CD4-positive, alpha-beta memory T cell (primary cell): ENCODE results near the gene SUPT4H1. TPM values are rescaled to one million over a fixed set of nuclear protein-coding genes. Genes with fewer than 3 reads are reported as not detected.
A peak's percentile ranks its signal among the peaks of the same experiment; 100 is the strongest.

Source experiments
- CTCF ChIA-PET: fragments of 350-600 bp; sonication (Branson Sonifier 250); formaldehyde crosslinking; loops from one replicate; lab custom pipeline; 2021; ENCODE audit warnings: inconsistent platforms; ENCODE audit not compliant: partially characterized antibody; lab: Charles Lee
- POLR2A ChIA-PET: fragments of 350-600 bp; sonication (Branson Sonifier 250); formaldehyde crosslinking; loops from one replicate; lab custom pipeline; 2021; ENCODE audit not compliant: partially characterized antibody; lab: Charles Lee
- DNase-seq, 5 donors: peaks; one replicate each; pipeline versions ENCODE4 v3.0.0 to v3.0.0-alpha.2; 2020 to 2022; ENCODE audit warnings: mixed read lengths in 1 of 5
- H3K27ac ChIP-seq: one replicate; pipeline ENCODE4 v1.7.0; 2013; ENCODE audit warnings: low read depth, low read length
- H3K27me3 ChIP-seq: 2 replicates; pipeline ENCODE4 v1.7.0; 2013; ENCODE audit warnings: mild to moderate bottlenecking, low read length, moderate library complexity; ENCODE audit not compliant: insufficient read depth
- H3K36me3 ChIP-seq: 2 replicates; pipeline ENCODE4 v1.7.0; 2013; ENCODE audit warnings: mild to moderate bottlenecking, low read length, moderate library complexity; ENCODE audit not compliant: insufficient read depth
- H3K4me1 ChIP-seq: 2 replicates; pipeline ENCODE4 v1.7.0; 2013; ENCODE audit warnings: mild to moderate bottlenecking, low read length, moderate library complexity; ENCODE audit not compliant: insufficient read depth
- H3K4me3 ChIP-seq, 2 donors: one replicate each; pipeline ENCODE4 v1.7.0; 2013; ENCODE audit warnings: low read length in 2 of 2, mild to moderate bottlenecking in 1 of 2
- H3K9me3 ChIP-seq, 2 donors: one replicate each; pipeline ENCODE4 v1.7.0; 2013; ENCODE audit warnings: low read length in 2 of 2, control low read depth in 1 of 2; ENCODE audit not compliant: control insufficient read depth in 1 of 2
- H3K27ac Mint-ChIP-seq, 7 donors: one replicate each; pipeline ENCODE4 v1.8.0; 2020 to 2021; ENCODE audit warnings: mixed read lengths in 7 of 7, mild to moderate bottlenecking in 6 of 7, inconsistent platforms in 3 of 7, moderate library complexity in 3 of 7
- H3K27me3 Mint-ChIP-seq, 2 donors: one replicate each; pipeline ENCODE4 v1.8.0; 2020 to 2021; ENCODE audit warnings: mixed read lengths in 2 of 2
- H3K36me3 Mint-ChIP-seq, 2 donors: one replicate each; pipeline ENCODE4 v1.8.0; 2020 to 2021; ENCODE audit warnings: mixed read lengths in 2 of 2, inconsistent platforms in 1 of 2, mild to moderate bottlenecking in 1 of 2
- H3K4me1 Mint-ChIP-seq, 4 donors: one replicate each; pipeline ENCODE4 v1.8.0; 2020 to 2021; ENCODE audit warnings: mixed read lengths in 4 of 4, mild to moderate bottlenecking in 1 of 4
- H3K4me3 Mint-ChIP-seq, 8 donors: one replicate each; pipeline ENCODE4 v1.8.0; 2020 to 2021; ENCODE audit warnings: mixed read lengths in 8 of 8, mild to moderate bottlenecking in 7 of 8, moderate library complexity in 6 of 8, inconsistent platforms in 3 of 8
- H3K9me3 Mint-ChIP-seq, 8 donors: one replicate each; pipeline ENCODE4 v1.8.0; 2020 to 2021; ENCODE audit warnings: mixed read lengths in 8 of 8, mild to moderate bottlenecking in 5 of 8, inconsistent platforms in 3 of 8, moderate library complexity in 1 of 8
- intact Hi-C: fragments of 100-400 bp; cut with micrococcal nuclease; formaldehyde crosslinking; loops from one replicate; pipeline ENCODE4 v1.15.1; 2023
- polyA plus RNA-seq, 2 donors: library from polyadenylated mRNA; unstranded; fragments of 300-500 nt; fragmentation: Illumina TruSeq; gene quantifications; one replicate each; pipeline ENCODE4 v1.2.3, GENCODE V29; 2021
- total RNA-seq, 2 experiments: library from RNA; stranded (reverse); gene quantifications; one replicate each; pipeline ENCODE4 v1.2.3, GENCODE V29; 2021

SUPT4H1 gene
- total and polyA plus RNA-seq, 4 experiments from 2014 or later: 61.4 to 120 (median 84.8) TPM

DNA sequence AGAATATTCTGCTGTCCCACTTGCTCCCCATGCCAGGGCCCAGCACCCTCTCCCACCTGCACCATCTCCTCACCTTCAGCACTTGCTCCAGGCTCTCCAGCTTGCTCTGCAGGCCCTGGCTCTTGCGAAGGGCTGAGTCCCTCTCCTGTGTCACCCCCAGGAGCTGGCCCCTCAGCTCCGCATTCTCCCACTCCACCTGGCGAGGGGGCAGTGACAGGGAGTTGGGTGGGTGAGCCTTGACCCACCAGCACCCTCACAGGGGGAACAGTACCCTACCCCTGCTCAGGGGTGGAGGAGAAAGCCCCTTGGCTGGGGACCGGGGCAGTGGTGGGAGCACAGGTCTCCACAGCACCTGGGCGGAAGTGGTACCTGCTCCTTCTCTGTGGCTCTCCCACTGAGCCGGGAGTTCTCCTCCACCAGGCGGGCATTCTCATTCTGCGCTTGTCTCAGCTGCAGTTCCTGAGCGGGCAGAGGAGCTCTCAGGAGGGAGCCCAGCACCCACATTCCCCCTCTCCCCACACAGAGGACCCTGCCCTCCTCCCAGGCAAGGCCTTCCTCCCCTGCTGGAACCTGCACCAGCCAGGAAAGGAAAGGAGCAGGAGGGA lies 29.3 kb downstream of the SUPT4H1 start:
- Histone ChIP-seq H3K9me3 (no peaks in the 10 kb centered on the region), H3K27me3 (no peaks in the 10 kb centered on the region), H3K4me3 (no peak overlapping the region), H3K36me3 (no peaks in the 10 kb centered on the region), H3K27ac (no peak overlapping the region), H3K4me1 (peaks cover 27% of the 10 kb centered on the region)
- peak overlapping the region in 2 of 7 donors; percentile 50 to 70 for H3K27ac Mint-ChIP-seq
- ChIA-PET POLR2A (interaction anchor here (34.1 kb wide), 1 partner anchor 21 kb away, joined by 3924 read pairs; the partner anchor contains the start of gene SUPT4H1), CTCF (interaction anchor here (1.6 to 10.9 kb wide), 3 partner anchors 19 to 95 kb away, joined by 5 to 510 read pairs (median 11); partner anchors contain the start of gene RNF43)
- H3K4me1 Mint-ChIP-seq: peaks cover 10 to 49% (median 21%) of the 10 kb centered on the region in 4 donors
- intact Hi-C loops: no loop called here
- H3K9me3 Mint-ChIP-seq: no peaks in the 10 kb centered on the region
- H3K4me3 Mint-ChIP-seq: no peak overlapping the region
- DNase-seq: peak in 1 of 5 donors; percentile 19
- H3K36me3 Mint-ChIP-seq: peaks cover 3 to 10% of the 10 kb centered on the region in 2 donors
- no peaks in the 10 kb centered on the region for H3K27me3 Mint-ChIP-seq

DNA sequence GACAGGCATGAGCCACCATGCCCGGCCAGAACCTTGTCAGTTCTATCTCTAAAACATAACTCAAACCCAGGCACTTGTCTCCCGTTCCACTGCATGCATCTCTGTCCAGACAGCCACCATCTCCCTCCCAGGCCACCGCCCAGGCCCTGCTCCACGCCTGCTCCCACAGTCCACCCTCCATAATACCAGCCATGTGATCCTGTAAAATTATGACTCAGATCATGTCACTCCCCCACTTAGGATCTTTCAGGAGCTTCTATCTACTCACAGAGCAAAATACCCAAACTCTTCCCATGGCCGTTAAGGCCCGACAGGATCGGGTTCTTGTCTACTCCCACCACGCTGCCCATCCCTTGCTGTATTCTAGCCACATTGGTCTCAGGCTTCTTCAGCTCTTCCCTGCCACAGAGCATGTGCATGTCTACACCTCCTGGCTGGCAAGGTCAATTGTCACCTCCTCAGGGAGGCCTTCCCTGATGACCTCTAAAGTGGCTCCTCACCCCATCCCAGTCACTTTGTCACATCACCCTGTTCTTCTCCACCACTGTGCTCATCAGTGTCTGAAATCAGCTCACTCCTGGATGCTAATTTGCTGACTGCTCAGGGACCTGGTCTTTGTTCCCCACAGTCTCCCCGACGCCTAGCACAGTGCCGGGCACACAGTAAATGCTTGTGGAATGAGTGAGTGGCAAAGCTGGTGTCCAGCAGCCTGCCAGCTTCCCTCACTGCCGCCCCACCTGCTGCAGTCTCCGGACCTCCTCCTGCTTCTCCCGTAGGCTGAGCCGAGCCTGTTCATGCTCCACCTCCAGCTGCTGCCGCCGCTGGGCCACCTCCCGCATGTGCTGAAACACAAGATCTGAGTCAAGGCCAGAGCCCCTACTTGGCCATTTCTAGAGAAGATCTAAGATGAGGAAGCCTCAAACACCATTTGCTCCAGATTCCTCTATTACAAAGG lies 30.2 kb downstream of the SUPT4H1 start:
- H3K27me3 ChIP-seq: no peaks in the 10 kb centered on the region

DNA sequence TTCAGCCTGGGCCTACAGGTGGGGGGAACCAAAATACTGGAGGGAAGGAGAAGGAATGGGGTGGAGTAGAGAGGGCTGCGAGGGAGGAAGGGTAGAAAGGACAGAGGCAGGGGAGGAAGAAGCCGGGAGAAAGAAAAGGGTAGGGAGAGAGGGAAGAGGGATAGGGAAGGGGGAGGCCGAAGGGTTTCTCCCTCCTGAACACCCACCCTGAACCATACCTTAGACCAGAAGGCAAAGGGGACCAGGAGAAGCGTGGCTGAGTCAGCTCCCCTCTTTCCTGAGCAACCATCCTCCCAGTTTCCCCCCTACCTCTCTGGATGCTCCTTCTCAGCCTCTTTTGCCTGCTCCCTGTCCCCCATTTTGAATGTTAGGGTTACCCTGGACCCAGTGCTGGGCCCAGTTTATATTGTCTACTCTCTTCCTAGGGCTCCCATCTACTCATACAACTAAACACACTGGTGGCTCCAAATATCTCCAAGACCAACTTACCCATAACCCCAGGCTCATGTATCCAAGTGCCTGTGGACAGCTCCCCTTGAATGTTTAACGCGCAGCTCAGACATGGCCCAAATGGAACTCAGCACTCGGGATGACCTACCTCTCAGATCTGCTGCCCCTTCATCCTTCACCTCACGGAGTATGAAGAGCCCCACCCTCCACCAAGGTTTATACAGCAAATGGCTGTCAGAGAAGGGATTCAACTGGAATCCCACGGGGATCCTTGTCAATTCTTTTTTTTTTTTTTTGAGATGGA lies 31.3 kb downstream of the SUPT4H1 start:
- Histone ChIP-seq H3K27ac (no peak overlapping the region), H3K36me3 (no peaks in the 10 kb centered on the region), H3K4me3 (no peak overlapping the region), H3K9me3 (no peaks in the 10 kb centered on the region), H3K4me1 (peaks cover 18% of the 10 kb centered on the region), H3K27me3 (no peaks in the 10 kb centered on the region)
- Mint-ChIP-seq H3K27ac (peak overlapping the region in 4 of 7 donors; percentile 18 to 36 (median 26)), H3K9me3 (no peaks in the 10 kb centered on the region), H3K4me1 (peaks cover 8 to 38% (median 14%) of the 10 kb centered on the region in 4 donors), H3K4me3 (peak overlapping the region in 1 of 8 donors; percentile 10), H3K27me3 (no peaks in the 10 kb centered on the region), H3K36me3 (peaks cover 3 to 10% of the 10 kb centered on the region in 2 donors)
- ChIA-PET POLR2A (interaction anchor here (6.3 to 34.1 kb wide), 2 partner anchors 6 to 23 kb away, joined by 178 to 3924 read pairs; partner anchors contain the start of genes SUPT4H1 and TSPOAP1), CTCF (interaction anchor here (5.5 to 10.9 kb wide), 2 partner anchors 21 to 98 kb away, joined by 171 to 510 read pairs; partner anchors contain the start of gene RNF43)
- DNase-seq: no peak
- intact Hi-C loops: no loop called here

More for the DNA sequence above, 30.2 kb downstream of the SUPT4H1 start:
- Mint-ChIP-seq H3K27ac (peak overlapping the region in 6 of 7 donors; percentile 50 to 80 (median 66)), H3K4me3 (no peak overlapping the region), H3K36me3 (peaks cover 3 to 10% of the 10 kb centered on the region in 2 donors), H3K4me1 (peaks cover 13 to 47% (median 20%) of the 10 kb centered on the region in 4 donors), H3K27me3 (no peaks in the 10 kb centered on the region), H3K9me3 (no peaks in the 10 kb centered on the region)
- ChIA-PET CTCF (interaction anchor here (1.6 to 10.9 kb wide), 3 partner anchors 18 to 95 kb away, joined by 5 to 510 read pairs (median 11); partner anchors contain the start of gene RNF43), POLR2A (interaction anchor here (34.1 kb wide), 1 partner anchor 22 kb away, joined by 3924 read pairs; the partner anchor contains the start of gene SUPT4H1)
- Histone ChIP-seq H3K4me1 (peaks cover 24% of the 10 kb centered on the region), H3K9me3 (no peaks in the 10 kb centered on the region), H3K4me3 (no peak overlapping the region), H3K36me3 (no peaks in the 10 kb centered on the region), H3K27ac (no peak overlapping the region)
- intact Hi-C loops: no loop called here
- DNase-seq: peak in 1 of 5 donors; percentile 20

DNA sequence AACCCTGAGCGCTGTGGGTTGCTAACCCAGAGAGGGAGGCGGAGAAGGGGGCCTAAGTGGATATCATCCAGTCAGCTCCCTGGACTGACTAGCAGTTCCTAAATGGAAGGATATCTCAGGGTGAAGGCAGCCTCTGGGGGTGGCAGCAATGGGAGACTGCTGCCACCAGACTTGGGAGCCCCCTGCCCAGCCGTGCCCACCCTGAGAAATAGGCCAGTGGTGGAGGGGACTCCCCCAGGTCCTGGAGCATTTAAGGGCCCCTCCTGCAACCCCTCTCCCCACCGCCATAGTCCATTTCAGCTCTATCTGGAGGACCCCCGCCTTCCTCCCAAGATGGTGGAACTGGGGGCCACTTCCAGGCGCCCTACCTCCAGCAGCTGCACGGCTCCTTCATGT lies 31.8 kb downstream of the SUPT4H1 start:
- H3K27me3 Mint-ChIP-seq: no peaks in the 10 kb centered on the region
- no peaks in the 10 kb centered on the region for H3K27me3 ChIP-seq
- H3K4me3 Mint-ChIP-seq: no peak overlapping the region
- no peak overlapping the region for H3K4me3 ChIP-seq
- peaks cover 8 to 37% (median 14%) of the 10 kb centered on the region in 4 donors for H3K4me1 Mint-ChIP-seq
- H3K27ac ChIP-seq: no peak overlapping the region
- H3K36me3 ChIP-seq: no peaks in the 10 kb centered on the region
- intact Hi-C loops: no loop called here
- ChIA-PET CTCF (interaction anchor here (5.5 to 10.9 kb wide), 2 partner anchors 21 to 98 kb away, joined by 171 to 510 read pairs; partner anchors contain the start of gene RNF43), POLR2A (interaction anchor here (6.3 to 34.1 kb wide), 2 partner anchors 7 to 24 kb away, joined by 178 to 3924 read pairs; partner anchors contain the start of genes SUPT4H1 and TSPOAP1)
- no peaks in the 10 kb centered on the region for H3K9me3 Mint-ChIP-seq
- H3K36me3 Mint-ChIP-seq: peaks cover 7 to 10% of the 10 kb centered on the region in 2 donors
- H3K9me3 ChIP-seq: no peaks in the 10 kb centered on the region
- H3K27ac Mint-ChIP-seq: peak overlapping the region in 5 of 7 donors; percentile 35 to 88 (median 52)
- peak in 1 of 5 donors; percentile 16 for DNase-seq
- H3K4me1 ChIP-seq: peaks cover 18% of the 10 kb centered on the region

DNA sequence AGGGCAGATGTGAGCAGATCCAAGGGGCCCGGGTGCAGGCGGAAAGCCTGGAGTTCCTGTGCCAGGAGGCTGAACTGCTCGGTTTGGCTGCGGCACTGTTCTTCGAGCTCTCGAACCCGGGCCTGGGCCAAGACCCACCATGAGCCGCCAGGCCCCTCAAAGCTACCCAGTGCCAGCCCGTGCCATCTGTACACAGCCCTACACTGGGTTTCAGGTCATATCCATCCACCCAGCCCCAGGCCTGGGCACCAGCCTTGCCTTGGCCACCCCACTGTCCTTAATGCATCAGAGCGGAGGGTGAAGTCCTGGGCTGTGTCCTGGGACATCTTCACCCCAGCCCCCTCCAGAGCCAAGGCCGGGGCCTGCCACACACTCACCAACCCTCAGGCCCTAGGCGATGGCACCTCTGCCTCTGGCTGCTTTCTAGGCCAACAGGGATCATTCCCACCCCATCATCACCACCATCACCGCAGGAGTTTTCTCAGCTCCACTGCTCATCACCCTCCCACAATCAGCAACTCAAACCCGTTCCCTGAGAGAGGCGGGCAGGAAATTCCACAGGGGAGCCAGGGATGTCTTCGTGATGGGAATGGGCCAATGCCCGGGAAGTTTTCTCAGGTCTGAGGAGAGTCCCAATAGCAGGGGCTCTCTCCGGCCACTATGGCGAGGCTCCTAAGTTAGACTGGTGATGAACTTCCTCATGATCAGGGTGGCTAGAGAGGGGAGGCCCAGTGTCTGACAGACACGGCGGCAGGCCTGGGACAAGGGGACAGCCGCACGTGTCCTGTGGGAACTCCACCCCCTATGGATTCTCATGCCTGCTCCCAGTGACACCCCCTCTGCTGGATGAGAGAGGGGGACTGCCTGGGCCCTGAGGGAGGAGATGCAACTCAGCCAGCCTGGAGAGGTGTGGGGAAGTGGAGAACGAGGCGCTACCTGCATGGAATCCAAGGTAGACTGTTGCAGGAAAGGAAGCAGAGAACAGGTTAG lies 32.5 kb downstream of the SUPT4H1 start:
- peaks cover 7 to 10% of the 10 kb centered on the region in 2 donors for H3K36me3 Mint-ChIP-seq
- no peak overlapping the region for H3K4me3 ChIP-seq
- no peak overlapping the region for H3K4me3 Mint-ChIP-seq
- H3K27me3 Mint-ChIP-seq: no peaks in the 10 kb centered on the region
- H3K36me3 ChIP-seq: no peaks in the 10 kb centered on the region
- intact Hi-C loops: no loop called here
- H3K27ac ChIP-seq: no peak overlapping the region
- peaks cover 8 to 37% (median 14%) of the 10 kb centered on the region in 4 donors for H3K4me1 Mint-ChIP-seq
- H3K4me1 ChIP-seq: peaks cover 18% of the 10 kb centered on the region
- CTCF ChIA-PET: interaction anchor here (2.4 to 10.9 kb wide), 3 partner anchors 22 to 169 kb away, joined by 41 to 510 read pairs (median 171); partner anchors contain the start of genes HSF5 and RNF43
- DNase-seq: peak in 1 of 5 donors; percentile 37
- peak overlapping the region in 6 of 7 donors; percentile 35 to 90 (median 58) for H3K27ac Mint-ChIP-seq
- H3K9me3 ChIP-seq: no peaks in the 10 kb centered on the region
- H3K9me3 Mint-ChIP-seq: no peaks in the 10 kb centered on the region
- H3K27me3 ChIP-seq: no peaks in the 10 kb centered on the region
- POLR2A ChIA-PET: interaction anchor here (6.3 to 34.1 kb wide), 2 partner anchors 8 to 24 kb away, joined by 178 to 3924 read pairs; partner anchors contain the start of genes SUPT4H1 and TSPOAP1
